NCI-H128 (cell line): ENCODE measurements around the gene IL2RG.

ENCODE experiments used
- DNase-seq: peaks from one replicate; lab custom pipeline; 2025; ENCODE audit not compliant: unreplicated experiment; lab: John Stamatoyannopoulos, UW

IL2RG gene

DNA sequence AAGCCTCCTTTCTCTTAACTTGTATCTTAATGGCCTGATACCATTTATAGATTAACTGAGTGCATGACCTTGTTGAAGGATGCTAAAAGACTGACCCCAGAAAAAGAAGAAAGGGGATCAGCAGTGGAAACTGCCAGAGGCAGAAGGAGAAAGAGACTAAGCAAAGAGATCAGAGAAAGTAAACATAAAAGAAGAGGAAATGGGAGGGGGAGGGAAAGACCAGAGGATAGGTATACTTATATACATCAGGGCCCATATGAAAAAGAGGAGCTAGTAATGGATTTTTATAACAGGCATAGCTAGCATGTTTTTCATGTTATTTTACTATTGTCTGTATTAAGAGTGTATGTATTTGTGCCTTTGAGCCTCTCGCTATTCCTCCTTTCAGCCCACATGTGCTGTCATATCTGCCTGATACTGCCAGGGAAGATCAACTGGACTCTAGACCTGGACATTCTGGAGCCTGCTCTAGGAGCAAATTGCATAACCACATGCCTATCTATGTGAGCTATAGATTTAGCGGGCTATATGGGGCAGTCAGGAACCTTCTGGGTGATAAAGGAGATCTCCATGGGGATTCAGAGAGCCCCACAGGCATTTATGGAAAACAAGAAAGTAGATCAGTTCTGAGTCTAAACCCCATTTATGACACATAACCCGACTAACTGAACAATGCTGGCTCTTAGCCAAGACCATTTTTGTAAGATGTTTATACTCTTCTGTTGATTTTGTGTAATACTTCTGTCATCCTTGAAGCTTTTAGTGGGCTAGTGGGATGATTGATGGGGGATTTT is 29.9 kb downstream of the IL2RG start:
- no peak for DNase-seq

DNA sequence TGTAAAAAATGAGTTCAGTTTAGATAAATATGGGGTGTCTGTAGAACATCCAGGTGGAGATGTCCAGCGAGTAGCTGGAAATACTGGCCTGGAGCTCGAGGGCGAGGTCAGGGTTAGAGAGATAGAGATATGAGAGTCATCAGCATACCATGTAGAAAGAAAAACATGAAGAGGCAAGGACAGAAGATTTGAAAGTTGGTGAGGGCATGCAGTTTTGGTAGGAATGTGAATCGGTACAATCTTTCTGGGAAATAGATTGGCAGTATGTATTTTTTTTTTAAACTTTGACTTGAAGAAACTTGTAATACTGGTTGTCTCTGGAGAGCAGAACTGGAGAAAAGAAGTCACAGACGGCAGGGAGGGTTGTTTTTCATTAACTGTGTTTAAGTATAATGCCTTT is 40.8 kb downstream of the IL2RG start:
- DNase-seq = no peak

DNA sequence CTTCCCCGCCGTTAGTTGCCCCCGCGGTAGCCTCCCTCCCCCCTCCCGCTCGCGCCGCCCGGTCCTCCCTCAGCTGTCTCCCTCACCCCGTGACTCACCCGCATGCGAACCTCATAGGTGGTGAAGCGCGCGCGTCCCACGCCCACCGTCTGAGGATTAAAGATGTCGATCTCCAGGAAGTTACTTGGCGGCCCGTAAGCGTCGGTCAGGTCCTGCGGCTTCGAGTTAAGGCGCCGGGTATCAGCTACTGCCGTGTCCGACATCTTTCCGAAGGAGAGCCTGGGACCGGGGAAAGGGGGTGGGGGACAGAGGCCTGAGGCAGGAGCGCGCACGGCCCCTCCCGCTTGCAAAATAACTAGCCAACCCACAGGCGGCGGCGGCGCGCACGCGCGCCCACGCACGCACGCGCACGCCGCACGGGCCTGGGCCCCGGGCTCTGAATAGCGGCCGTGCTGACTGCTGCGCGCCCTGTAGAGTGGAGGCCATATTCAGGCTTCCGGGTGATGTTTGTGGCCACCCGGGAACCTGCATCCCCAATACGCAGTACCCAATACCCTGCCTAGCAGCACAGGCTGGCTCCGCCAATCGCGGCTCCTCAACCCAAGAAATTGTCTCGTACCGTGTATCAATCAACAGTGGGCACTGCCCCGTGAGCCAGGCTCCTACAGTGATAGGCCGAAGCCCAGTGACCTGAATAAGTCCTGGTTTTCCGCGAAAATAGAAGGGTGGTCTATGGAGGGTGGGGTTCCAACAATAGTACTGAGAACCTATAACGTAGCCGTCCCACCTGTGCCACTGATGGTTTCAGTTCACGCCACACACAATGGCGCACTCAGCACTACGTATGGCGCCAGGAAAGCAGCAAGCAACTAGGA is 43.1 kb downstream of the IL2RG start, which contains the start of gene SNX12:
TSS of gene SNX12 (minus strand) at position 291 of the 875 bp plus-strand sequence. CDS start at position 263, 28 bp downstream.
- peak; percentile 87 for DNase-seq

DNA sequence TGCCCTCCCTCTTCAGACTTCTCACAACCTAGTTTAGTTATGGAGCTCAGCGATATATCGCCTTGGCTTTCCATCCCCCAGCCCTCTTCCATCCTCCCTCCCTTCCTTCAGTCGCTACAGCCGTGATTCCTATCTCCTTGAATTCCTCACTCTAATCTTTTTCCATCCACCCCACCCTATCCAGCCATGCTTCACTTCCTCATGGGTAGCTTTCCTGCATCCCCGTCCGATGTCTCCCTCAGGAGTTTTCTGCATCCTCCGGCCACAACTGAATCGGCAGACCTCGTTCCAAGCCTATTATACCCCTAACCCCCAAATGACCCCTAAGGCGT is 43.7 kb downstream of the IL2RG start:
- no peak for DNase-seq

DNA sequence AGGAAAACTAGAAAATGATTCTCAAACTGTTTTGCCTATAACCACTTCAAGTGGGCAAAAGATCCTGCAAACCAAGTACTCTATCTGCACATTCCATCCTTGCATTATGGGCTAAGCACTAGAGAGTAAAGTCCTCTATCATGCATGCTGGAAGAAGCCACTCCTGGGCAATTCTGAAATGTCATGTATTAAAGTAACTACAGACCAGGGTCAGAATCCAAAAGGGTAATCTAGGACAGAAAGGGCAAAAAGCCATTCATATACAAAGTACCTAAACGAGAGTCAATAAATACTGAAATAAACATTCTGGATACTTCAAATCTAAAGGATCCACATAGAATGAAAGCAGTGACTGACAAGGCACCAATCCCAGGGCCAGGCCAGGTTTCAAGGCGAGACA is 44.3 kb downstream of the IL2RG start:
- DNase-seq = no peak

DNA sequence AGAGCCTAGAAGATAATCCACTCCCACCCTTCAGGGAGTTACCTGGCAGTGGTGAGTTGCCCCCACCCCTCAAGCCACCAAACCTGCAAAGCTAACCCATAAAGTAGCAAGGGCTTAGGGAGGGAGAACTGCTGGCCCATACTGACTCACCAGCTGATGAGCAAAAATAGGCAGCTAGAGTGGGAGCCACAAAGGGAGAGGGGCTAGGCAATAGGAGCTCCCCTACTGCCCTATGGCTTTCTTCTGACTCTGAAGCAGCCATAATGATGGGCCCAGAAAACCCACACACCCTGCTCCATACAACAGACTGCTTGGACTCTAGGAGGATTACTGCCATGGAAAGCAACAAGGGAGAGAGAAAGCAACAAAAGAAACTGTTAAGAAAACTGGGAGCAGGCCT is 51.2 kb downstream of the IL2RG start:
- no peak for DNase-seq

DNA sequence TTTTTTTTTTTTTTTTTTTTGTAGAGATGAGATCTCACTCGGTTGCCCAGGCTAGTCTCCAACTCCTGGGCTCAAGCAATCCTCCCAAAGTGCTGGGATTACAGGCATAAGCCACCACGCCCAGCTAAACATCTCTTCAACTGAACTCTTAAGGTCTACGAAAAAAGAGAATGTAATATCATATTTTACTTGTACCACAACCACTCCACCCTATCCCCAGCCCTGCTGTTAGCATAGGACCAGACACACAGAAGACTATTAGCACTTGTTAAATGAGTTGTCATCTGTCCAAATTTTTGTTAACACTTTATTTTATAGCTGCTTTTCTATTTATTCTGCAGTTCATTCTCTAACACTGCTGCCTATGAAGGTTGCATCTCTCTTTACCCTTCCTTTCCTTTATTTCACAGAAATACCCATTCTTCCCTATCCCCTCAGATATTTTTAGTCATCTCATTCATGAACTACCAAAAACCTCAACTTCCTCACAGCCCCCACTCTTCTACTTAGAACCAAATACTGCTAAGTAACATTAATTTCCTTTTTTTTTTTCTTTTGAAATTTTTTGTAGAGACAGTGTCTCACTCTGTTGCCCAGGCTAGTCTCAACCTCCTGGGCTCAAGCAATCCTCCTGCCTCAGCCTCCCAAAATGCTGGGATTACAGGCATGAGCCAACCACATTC is 53.4 kb downstream of the IL2RG start:
- no peak for DNase-seq
